Stimulated activated CD8-positive, alpha-beta memory T cell treated with anti-CD3 and anti-CD28 coated beads, Interleukin-15, amount 100 ng/mL, for 1 hour (primary cell): ENCODE results near the gene THUMPD3.

Experiments used
- DNase-seq: peaks from one replicate; pipeline ENCODE4 v3.0.0-alpha.2; 2020; ENCODE audit warnings: low read depth

The THUMPD3 gene

GRCh38 chr3:9420850-9421549, 58.1 kb downstream of the THUMPD3 start:
- DNase-seq, result no peak

GRCh38 chr3:9422712-9423424, 60.0 kb downstream of the THUMPD3 start:
- no peak for DNase-seq

GRCh38 chr3:9428411-9428810, 65.6 kb downstream of the THUMPD3 start:
- DNase-seq, result no peak

GRCh38 chr3:9430733-9431132, 67.9 kb downstream of the THUMPD3 start:
- DNase-seq, result no peak

GRCh38 chr3:9433627-9434521, 71.0 kb downstream of the THUMPD3 start:
- no peak for DNase-seq

GRCh38 chr3:9435316-9435715, 72.5 kb downstream of the THUMPD3 start:
- no peak for DNase-seq
